H1 (cell line): ENCODE data around the gene STYXL1. TPM values are rescaled to one million over a fixed set of nuclear protein-coding genes. Genes with fewer than 3 reads are reported as not detected.

Source experiments
- CTCF ChIA-PET: fragments of 300-600 bp; sonication (Branson Sonifier 250); formaldehyde crosslinking; loops from one replicate; lab custom pipeline; 2021; ENCODE audit not compliant: partially characterized antibody; lab: Charles Lee
- POLR2A ChIA-PET: fragments of 300-600 bp; sonication (Branson Sonifier 250); formaldehyde crosslinking; loops from one replicate; lab custom pipeline; 2021; ENCODE audit warnings: inconsistent platforms; ENCODE audit not compliant: partially characterized antibody; lab: Charles Lee
- DNase-seq, 2 experiments: peaks; one replicate each; pipeline versions ENCODE4 v3.0.0 to v3.0.0-alpha.2; 2010 to 2022; ENCODE audit warnings: low spot score in 2 of 2, low read depth in 1 of 2, mixed read lengths in 1 of 2
- FAIRE-seq: peaks from 2 replicates; lab custom pipeline; 2011; peaks lifted over from hg19 to GRCh38; lab: Jason Lieb, UNC
- H2AFZ ChIP-seq: 2 replicates; pipeline ENCODE4 v1.8.1; 2012; ENCODE audit warnings: low read length, inconsistent platforms
- H2AK5ac ChIP-seq: 2 replicates; pipeline ENCODE4 v1.6.1; 2013; ENCODE audit warnings: low read depth, low read length
- H2BK120ac ChIP-seq: replicated peaks from 2 replicates; pipeline ENCODE3; 2013; ENCODE audit warnings: low read depth, low read length, inconsistent platforms
- H2BK12ac ChIP-seq: 2 replicates; pipeline ENCODE4 v1.6.1; 2013; ENCODE audit warnings: low read depth, low read length
- H2BK15ac ChIP-seq: 2 replicates; pipeline ENCODE4 v1.6.1; 2013; ENCODE audit warnings: low read length
- H2BK20ac ChIP-seq: 2 replicates; pipeline ENCODE4 v1.6.1; 2013; ENCODE audit warnings: low read length
- H2BK5ac ChIP-seq: 2 replicates; pipeline ENCODE4 v1.6.1; 2013; ENCODE audit warnings: low read depth, low read length
- H3K14ac ChIP-seq: 2 replicates; pipeline ENCODE4 v1.6.1; 2013; ENCODE audit warnings: inconsistent platforms; ENCODE audit not compliant: insufficient read length
- H3K18ac ChIP-seq: 2 replicates; pipeline ENCODE4 v1.6.1; 2013; ENCODE audit warnings: low read length; ENCODE audit errors: extremely low read depth
- H3K23ac ChIP-seq: 2 replicates; pipeline ENCODE4 v1.6.1; 2013; ENCODE audit warnings: inconsistent platforms; ENCODE audit not compliant: insufficient read length
- H3K23me2 ChIP-seq: 2 replicates; pipeline ENCODE4 v1.6.1; 2013; ENCODE audit warnings: low read depth, low read length
- H3K27ac ChIP-seq: 2 replicates; pipeline ENCODE4 v1.6.1; 2011; ENCODE audit warnings: low read depth, low read length, inconsistent platforms
- H3K27me3 ChIP-seq, 4 experiments: replicated peaks in 1 of 4; 1 replicate in 1 of 4; 2 replicates in 3 of 4; pipeline versions ENCODE4 v1.6.1 to v1.8.1; 2011 to 2013; ENCODE audit warnings: low read length in 3 of 4, mild to moderate bottlenecking in 3 of 4, inconsistent platforms in 2 of 4, mixed read lengths in 2 of 4, moderate library complexity in 1 of 4; ENCODE audit not compliant: control insufficient read depth in 3 of 4, insufficient read depth in 3 of 4; ENCODE audit errors: extremely low read depth in 1 of 4
- H3K36me3 ChIP-seq, 4 experiments: 2 replicates each; pipeline versions ENCODE4 v1.6.1 to v1.8.1; 2011 to 2013; ENCODE audit warnings: mild to moderate bottlenecking in 4 of 4, low read length in 3 of 4, moderate library complexity in 2 of 4, control low read depth in 1 of 4, inconsistent platforms in 1 of 4; ENCODE audit not compliant: insufficient read depth in 4 of 4, control insufficient read depth in 2 of 4
- H3K4ac ChIP-seq: replicated peaks from 2 replicates; pipeline ENCODE3; 2013; ENCODE audit warnings: low read length, low read depth, mixed read lengths, inconsistent platforms; ENCODE audit not compliant: insufficient read length
- H3K4me1 ChIP-seq, 4 experiments: replicated peaks in 1 of 4; 1 replicate in 1 of 4; 2 replicates in 3 of 4; pipeline versions ENCODE4 v1.6.1 to v1.8.1; 2011 to 2013; ENCODE audit warnings: low read length in 3 of 4, inconsistent platforms in 2 of 4, mixed read lengths in 1 of 4; ENCODE audit not compliant: insufficient read depth in 4 of 4, control insufficient read depth in 3 of 4
- H3K4me2 ChIP-seq, 2 experiments: 2 replicates each; pipeline versions ENCODE4 v1.6.1 to v1.8.1; 2011 to 2013; ENCODE audit warnings: low read depth in 2 of 2, low read length in 2 of 2, control low read depth in 1 of 2, inconsistent platforms in 1 of 2, mild to moderate bottlenecking in 1 of 2; ENCODE audit not compliant: insufficient read depth in 1 of 2
- H3K4me3 ChIP-seq, 4 experiments: fragments of 200-600, 300-600 bp in 1 of 4; sonication (generic), shearing (Covaris generic), sonication (Bioruptor Twin) in 1 of 4; 2 replicates each; pipeline versions ENCODE4 v1.5.1 to v1.8.1; 2011 to 2016; ENCODE audit warnings: low read length in 4 of 4, low read depth in 3 of 4, control low read depth in 2 of 4, inconsistent platforms in 2 of 4, mild to moderate bottlenecking in 2 of 4, mixed read lengths in 1 of 4, moderate library complexity in 1 of 4; ENCODE audit not compliant: insufficient read depth in 2 of 4; ENCODE audit errors: extremely low read depth in 1 of 4
- H3K56ac ChIP-seq: replicated peaks from 2 replicates; pipeline ENCODE3; 2013; ENCODE audit warnings: low read depth, mild to moderate bottlenecking, mixed read lengths, low read length, inconsistent platforms; ENCODE audit not compliant: insufficient read length
- H3K79me1 ChIP-seq: 2 replicates; pipeline ENCODE4 v1.6.1; 2013; ENCODE audit warnings: low read depth, low read length, control low read depth
- H3K79me2 ChIP-seq, 2 experiments: 2 replicates each; pipeline versions ENCODE4 v1.6.1 to v1.8.1; 2012 to 2013; ENCODE audit warnings: low read length in 2 of 2, mild to moderate bottlenecking in 2 of 2, inconsistent platforms in 1 of 2; ENCODE audit not compliant: insufficient read depth in 2 of 2, control insufficient read depth in 1 of 2
- H3K9ac ChIP-seq, 4 experiments: replicated peaks in 1 of 4; 1 replicate in 1 of 4; 2 replicates in 3 of 4; pipeline versions ENCODE4 v1.6.1 to v1.8.1; 2011 to 2013; ENCODE audit warnings: low read depth in 3 of 4, low read length in 3 of 4, control low read depth in 2 of 4, mild to moderate bottlenecking in 2 of 4, moderate library complexity in 2 of 4, inconsistent platforms in 1 of 4; ENCODE audit errors: extremely low read depth in 1 of 4
- H3K9me3 ChIP-seq, 2 experiments: 2 replicates each; pipeline versions ENCODE4 v1.6.1 to v1.8.1; 2012 to 2013; ENCODE audit warnings: mild to moderate bottlenecking in 2 of 2, moderate library complexity in 2 of 2, control low read depth in 1 of 2, inconsistent platforms in 1 of 2, low read depth in 1 of 2, low read length in 1 of 2, mixed read lengths in 1 of 2; ENCODE audit not compliant: insufficient read depth in 2 of 2
- H4K20me1 ChIP-seq, 2 experiments: replicated peaks in 1 of 2; 2 replicates each; pipeline versions ENCODE3 to v1.8.1; 2011 to 2013; ENCODE audit warnings: inconsistent platforms in 2 of 2, low read length in 2 of 2, mild to moderate bottlenecking in 1 of 2; ENCODE audit not compliant: insufficient read depth in 2 of 2, control insufficient read depth in 1 of 2
- H4K5ac ChIP-seq: 2 replicates; pipeline ENCODE4 v1.6.1; 2013; ENCODE audit warnings: low read length, low read depth, mixed read lengths, inconsistent platforms; ENCODE audit not compliant: insufficient read length
- H4K8ac ChIP-seq: 2 replicates; pipeline ENCODE4 v1.8.0; 2013; ENCODE audit warnings: mild to moderate bottlenecking, moderate library complexity, low read length, inconsistent platforms; ENCODE audit not compliant: insufficient read depth; ENCODE audit errors: extremely low read depth
- H4K91ac ChIP-seq: replicated peaks from 2 replicates; pipeline ENCODE3; 2013; ENCODE audit warnings: low read length, mixed read lengths, inconsistent platforms; ENCODE audit not compliant: insufficient read length
- CEBPB ChIP-seq: IDR thresholded peaks from 2 replicates; pipeline ENCODE4 v1.6.1; 2012; ENCODE audit warnings: low read depth, low read length
- EP300 ChIP-seq, 2 experiments: IDR thresholded peaks; 1 replicate in 1 of 2; 2 replicates in 1 of 2; pipeline ENCODE4 v1.6.1; 2011 to 2012; ENCODE audit warnings: low read depth in 2 of 2, low read length in 2 of 2, mild to moderate bottlenecking in 2 of 2, borderline replicate concordance in 1 of 2, inconsistent platforms in 1 of 2, moderate library complexity in 1 of 2
- EZH2 ChIP-seq: fragments of 200-600 bp; sonication (generic); IDR thresholded peaks from 2 replicates; pipeline ENCODE4 v1.7.1; 2012; ENCODE audit warnings: low read depth, mild to moderate bottlenecking, moderate library complexity, low read length, inconsistent platforms; ENCODE audit not compliant: severe bottlenecking
- FOSL1 ChIP-seq: IDR thresholded peaks from 2 replicates; pipeline ENCODE4 v1.6.1; 2011; ENCODE audit warnings: mild to moderate bottlenecking, low read depth, low read length, moderate library complexity; ENCODE audit not compliant: insufficient read depth
- HDAC6 ChIP-seq: IDR thresholded peaks from one replicate; pipeline ENCODE4 v1.7.1; 2012; ENCODE audit warnings: low read depth, mild to moderate bottlenecking, inconsistent platforms, low read length, moderate library complexity
- SIRT6 ChIP-seq: IDR thresholded peaks from one replicate; pipeline ENCODE4 v1.7.1; 2012; ENCODE audit warnings: low read length, inconsistent platforms
- WGBS, 2 experiments: shearing (Covaris generic) in 1 of 2; methylation state at CpG; one replicate each; pipeline versions ENCODE4 v1.1.6 to v1.1.7; 2013 to 2015; ENCODE audit warnings: low lambda C conversion rate in 2 of 2, mixed read lengths in 2 of 2, inconsistent platforms in 1 of 2, low coverage in 1 of 2, missing lambda C conversion rate in 1 of 2; ENCODE audit not compliant: insufficient replicate concordance in 2 of 2, insufficient coverage in 1 of 2, insufficient read length in 1 of 2; ENCODE audit errors: extremely low coverage in 1 of 2, missing lambda C conversion rate in 1 of 2; 5-methylcytosine and 5-hydroxymethylcytosine counted together
- polyA plus RNA-seq, 7 experiments: library from polyadenylated mRNA; depleted of rRNA in 3 of 7; stranded (reverse) in 5 of 7; unstranded in 2 of 7; fragments of >200 nt in 5 of 7; fragments of 200-250 nt in 2 of 7; gene quantifications; 1 replicate in 5 of 7; 2 replicates in 1 of 7; 4 replicates in 1 of 7; pipeline versions ENCODE4 v1.2.1 to v1.2.3, GENCODE V29; 2011 to 2013; ENCODE audit warnings: missing spikeins in 2 of 7, mixed read lengths in 2 of 7
- total RNA-seq: library from RNA; stranded (reverse); fragmentation: NEBNext Ultra II Directional; extraction: Animal tissue kit (Norgen Biotek cat#: 25700); gene quantifications from 2 replicates; pipeline ENCODE4 v1.2.1, GENCODE V29; 2021

Gene STYXL1
- total and polyA plus RNA-seq, 2 of the 8 experiments (the other 6 are each of a cell fraction or from before 2014, with no cell fraction given): 32.3 to 53.9 TPM

- no peak overlapping the region for H2AFZ ChIP-seq
- ChIA-PET CTCF (interaction anchor here (1.4 to 3.7 kb wide), 6 partner anchors 11 to 229 kb away, joined by 3 to 36 read pairs (median 8); no protein-coding TSS in a partner anchor), POLR2A (interaction anchor here (0.6 to 1.4 kb wide), 7 partner anchors 10 to 145 kb away, joined by 3 to 6 read pairs (median 3); partner anchors contain the start of genes POR and RHBDD2)
- H3K4me3 ChIP-seq: no peak overlapping the region
- H3K56ac ChIP-seq: no peak overlapping the region
- H3K79me1 ChIP-seq: no peaks in the 10 kb centered on the region
- no peak for DNase-seq
- H2BK20ac ChIP-seq: no peak overlapping the region
- peak; percentile 73 for TF ChIP-seq FOSL1
- no peak for TF ChIP-seq HDAC6
- no peak for TF ChIP-seq EZH2
- TF ChIP-seq EP300 (IDR thresholded peaks at IDR 0.05; ENCODE audit: borderline replicate concordance in 1 of 2, low read depth in 2 of 2, low read length in 2 of 2): no peak
- no peak for TF ChIP-seq CEBPB
- TF ChIP-seq SIRT6: no peak
- H3K18ac ChIP-seq: no peak overlapping the region
- H4K20me1 ChIP-seq: no peaks in the 10 kb centered on the region
- no peak overlapping the region for H4K5ac ChIP-seq
- FAIRE-seq: no peak
- H3K23me2 ChIP-seq: no peaks in the 10 kb centered on the region
- H3K36me3 ChIP-seq: no peaks in the 10 kb centered on the region; a peak in 3 of 8 replicates
- H2BK15ac ChIP-seq: no peak overlapping the region
- WGBS, 2 experiments: 62% methylated on average over 4 of the region's 4 CpGs; no CpG with 5 or more reads in 1 of the 2 experiments
- H2BK120ac ChIP-seq: no peak overlapping the region
- H3K23ac ChIP-seq: no peak overlapping the region
- H3K27ac ChIP-seq: no peak overlapping the region
- no peak overlapping the region for H2BK12ac ChIP-seq
- no peaks in the 10 kb centered on the region for H3K9me3 ChIP-seq
- no peak overlapping the region for H3K4ac ChIP-seq
- no peak overlapping the region for H2AK5ac ChIP-seq
- no peaks in the 10 kb centered on the region for H3K79me2 ChIP-seq
- no peaks in the 10 kb centered on the region for H3K27me3 ChIP-seq
- no peak overlapping the region for H3K9ac ChIP-seq
- H3K4me1 ChIP-seq: no peaks in the 10 kb centered on the region
- H2BK5ac ChIP-seq: no peak overlapping the region
- H3K4me2 ChIP-seq: no peak overlapping the region; a peak in 1 of 4 replicates
- H4K91ac ChIP-seq: no peak overlapping the region
- H4K8ac ChIP-seq: no peak overlapping the region
- H3K14ac ChIP-seq: no peak overlapping the region
Observed at GRCh38 chr7:76023002-76023401, 24.8 kb downstream of the STYXL1 start.
